Activated naive CD8-positive, alpha-beta T cell treated with anti-CD3 and anti-CD28 coated beads for 36 hours (primary cell): ENCODE results near the gene GATA2. TPM values are rescaled to one million over a fixed set of nuclear protein-coding genes. Genes with fewer than 3 reads are reported as not detected.

Experiments used
- DNase-seq: peaks from one replicate; pipeline ENCODE4 v3.0.0; 2021
- H3K27ac Mint-ChIP-seq: one replicate; pipeline ENCODE4 v1.8.0; 2022; ENCODE audit warnings: mild to moderate bottlenecking, moderate library complexity, mixed read lengths
- H3K27me3 Mint-ChIP-seq: one replicate; pipeline ENCODE4 v1.8.0; 2022; ENCODE audit warnings: mild to moderate bottlenecking, mixed read lengths
- H3K36me3 Mint-ChIP-seq: one replicate; pipeline ENCODE4 v1.8.0; 2021; ENCODE audit warnings: mild to moderate bottlenecking, mixed read lengths
- H3K4me1 Mint-ChIP-seq: one replicate; pipeline ENCODE4 v1.8.0; 2021; ENCODE audit warnings: mixed read lengths
- H3K4me3 Mint-ChIP-seq: one replicate; pipeline ENCODE4 v1.8.0; 2022; ENCODE audit warnings: mild to moderate bottlenecking, moderate library complexity, mixed read lengths
- H3K9me3 Mint-ChIP-seq: one replicate; pipeline ENCODE4 v1.8.0; 2022; ENCODE audit warnings: mixed read lengths
- total RNA-seq, 2 experiments: library from RNA; stranded (reverse); gene quantifications; one replicate each; pipeline ENCODE4 v1.2.3, GENCODE V29; 2021

The GATA2 gene
- total RNA-seq, 2 experiments from 2014 or later = 0.24 TPM; not detected in 1

DNA sequence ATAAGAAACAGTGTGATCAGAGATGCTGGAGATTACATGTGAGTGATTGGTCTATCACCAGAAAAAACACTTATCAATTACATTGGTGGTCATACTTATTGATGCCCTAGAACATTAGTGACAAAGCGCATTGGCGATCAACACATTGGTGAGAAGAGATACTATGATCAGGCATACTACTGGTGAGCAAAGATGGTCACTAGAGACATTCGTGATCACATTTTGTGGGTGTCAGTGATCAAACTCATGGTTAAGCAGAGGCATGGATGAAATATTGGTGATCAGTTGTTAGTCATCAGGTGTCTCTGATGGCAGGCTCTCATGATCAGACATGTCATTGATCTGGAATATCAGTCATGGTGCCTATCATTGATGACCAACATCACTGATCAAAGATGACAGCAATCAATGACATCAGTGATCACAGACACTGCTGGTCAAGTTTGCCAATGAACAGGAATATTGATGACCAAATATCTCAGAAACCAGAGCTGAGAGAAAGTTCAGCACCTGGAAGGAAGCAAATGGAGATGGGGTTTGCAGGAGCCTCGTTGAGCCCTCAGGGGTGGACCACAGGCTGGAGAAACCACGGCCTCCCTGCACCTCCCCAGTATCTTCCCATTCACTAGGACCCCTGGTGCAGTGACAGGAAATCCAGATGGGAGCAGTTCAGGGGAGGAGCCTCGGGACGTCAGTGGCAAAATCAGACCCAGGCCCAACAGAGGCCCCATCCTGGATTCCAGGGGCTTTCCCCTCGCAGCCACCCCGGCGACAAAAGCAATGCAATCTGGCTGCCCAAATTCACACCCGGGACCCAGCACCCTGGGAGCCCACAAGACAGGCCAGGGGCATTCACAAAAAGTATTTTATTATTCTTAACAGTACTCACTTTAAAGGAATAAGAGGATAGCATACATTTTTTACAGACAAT, 14.2 kb downstream of the GATA2 start:
- Mint-ChIP-seq H3K36me3 (no peaks in the 10 kb centered on the region), H3K4me3 (no peak overlapping the region), H3K27ac (no peak overlapping the region), H3K27me3 (peaks cover 40% of the 10 kb centered on the region), H3K4me1 (peaks cover 12% of the 10 kb centered on the region), H3K9me3 (no peaks in the 10 kb centered on the region)
- DNase-seq = no peak

DNA sequence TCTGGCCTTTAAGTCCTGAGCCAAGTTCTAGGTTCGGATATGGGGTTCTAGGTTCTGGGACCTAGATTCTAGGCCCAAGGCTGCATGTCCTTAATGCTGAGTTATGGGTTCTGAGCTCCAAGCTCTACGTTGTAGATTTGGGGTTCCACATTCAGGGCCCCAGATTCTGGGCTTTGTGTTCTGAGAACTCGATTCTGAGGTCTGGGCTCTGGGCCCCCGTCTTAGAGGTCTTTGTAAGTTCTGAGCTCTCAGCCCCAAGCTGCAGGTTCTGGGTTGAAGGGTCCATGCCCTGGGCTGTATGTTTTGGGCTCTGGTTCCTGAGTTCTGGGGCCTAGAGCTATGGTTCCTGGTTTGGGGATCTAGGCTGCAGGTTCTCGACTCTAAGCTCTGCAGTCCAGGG, 16.3 kb downstream of the GATA2 start:
- no peak overlapping the region for H3K27ac Mint-ChIP-seq
- H3K4me1 Mint-ChIP-seq = no peaks in the 10 kb centered on the region
- no peak overlapping the region for H3K4me3 Mint-ChIP-seq
- peaks cover 18% of the 10 kb centered on the region for H3K27me3 Mint-ChIP-seq
- H3K36me3 Mint-ChIP-seq = no peaks in the 10 kb centered on the region
- no peak for DNase-seq
- no peaks in the 10 kb centered on the region for H3K9me3 Mint-ChIP-seq

DNA sequence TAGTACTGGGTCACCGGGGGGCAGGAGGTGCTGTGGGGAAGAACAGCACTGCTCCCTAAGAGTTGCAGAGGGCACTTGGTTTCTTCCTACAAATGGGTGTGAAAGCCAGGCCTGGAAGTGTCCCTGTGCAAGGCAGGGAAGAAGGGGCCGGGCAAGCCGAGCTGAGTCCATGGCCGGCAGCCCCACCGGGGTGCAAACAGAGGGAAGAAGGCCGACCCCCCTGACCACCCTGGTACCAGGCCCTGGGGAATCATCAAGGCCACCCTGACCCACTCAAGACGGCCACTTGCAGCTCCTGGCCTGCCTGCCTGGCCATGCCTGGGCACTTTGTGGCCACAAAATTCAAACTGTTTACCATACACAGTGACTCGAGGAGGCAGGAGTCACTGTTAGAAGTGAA, 17.6 kb downstream of the GATA2 start:
- Mint-ChIP-seq H3K9me3 (no peaks in the 10 kb centered on the region), H3K27me3 (peaks cover 8% of the 10 kb centered on the region), H3K27ac (no peak overlapping the region), H3K4me3 (no peak overlapping the region), H3K36me3 (no peaks in the 10 kb centered on the region), H3K4me1 (no peaks in the 10 kb centered on the region)
- DNase-seq = no peak

DNA sequence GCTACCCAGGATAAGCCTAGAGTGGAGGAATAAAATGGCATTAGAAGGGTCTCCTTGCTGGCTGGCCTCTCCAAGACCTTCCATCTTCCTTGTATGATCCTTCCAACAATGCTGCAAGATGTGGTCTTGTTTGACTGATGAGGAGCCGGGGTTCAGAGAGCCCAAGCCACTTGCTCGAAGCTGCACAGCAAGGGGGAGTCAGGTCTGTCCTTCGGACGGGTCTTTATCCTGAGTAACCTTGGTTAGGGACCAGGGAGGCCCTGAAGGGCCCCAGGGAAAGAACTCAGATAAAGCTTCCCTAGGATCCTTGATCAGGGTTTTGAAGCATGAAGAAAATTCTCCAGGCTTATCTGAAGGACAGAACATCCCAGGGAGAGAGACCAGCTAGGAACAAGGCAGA, 19.3 kb downstream of the GATA2 start:
- Mint-ChIP-seq H3K27ac (no peak overlapping the region), H3K4me1 (peaks cover under 1% of the 10 kb centered on the region), H3K36me3 (no peaks in the 10 kb centered on the region), H3K4me3 (no peak overlapping the region), H3K27me3 (no peaks in the 10 kb centered on the region), H3K9me3 (no peaks in the 10 kb centered on the region)
- no peak for DNase-seq

DNA sequence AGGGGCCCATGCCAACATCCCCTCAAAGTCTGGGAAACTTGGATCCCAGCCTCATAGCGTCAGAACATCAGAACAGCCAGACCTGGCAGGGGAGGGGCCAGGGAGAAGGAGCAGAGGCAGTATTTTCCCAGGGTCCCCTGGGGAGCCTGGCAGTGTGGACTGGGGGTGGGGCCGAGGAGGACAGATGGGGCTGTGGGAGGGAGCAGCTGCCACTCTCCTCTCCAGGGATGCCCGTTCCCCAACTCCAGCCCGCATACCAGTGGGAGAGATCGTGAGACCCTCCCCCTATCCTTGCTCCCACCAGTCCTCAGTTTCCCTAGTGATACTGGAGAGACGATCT, 19.9 kb downstream of the GATA2 start:
- peaks cover 3% of the 10 kb centered on the region for H3K4me1 Mint-ChIP-seq
- no peak overlapping the region for H3K27ac Mint-ChIP-seq
- no peak for DNase-seq
- H3K27me3 Mint-ChIP-seq = no peaks in the 10 kb centered on the region
- no peaks in the 10 kb centered on the region for H3K9me3 Mint-ChIP-seq
- H3K36me3 Mint-ChIP-seq = no peaks in the 10 kb centered on the region
- H3K4me3 Mint-ChIP-seq = no peak overlapping the region

DNA sequence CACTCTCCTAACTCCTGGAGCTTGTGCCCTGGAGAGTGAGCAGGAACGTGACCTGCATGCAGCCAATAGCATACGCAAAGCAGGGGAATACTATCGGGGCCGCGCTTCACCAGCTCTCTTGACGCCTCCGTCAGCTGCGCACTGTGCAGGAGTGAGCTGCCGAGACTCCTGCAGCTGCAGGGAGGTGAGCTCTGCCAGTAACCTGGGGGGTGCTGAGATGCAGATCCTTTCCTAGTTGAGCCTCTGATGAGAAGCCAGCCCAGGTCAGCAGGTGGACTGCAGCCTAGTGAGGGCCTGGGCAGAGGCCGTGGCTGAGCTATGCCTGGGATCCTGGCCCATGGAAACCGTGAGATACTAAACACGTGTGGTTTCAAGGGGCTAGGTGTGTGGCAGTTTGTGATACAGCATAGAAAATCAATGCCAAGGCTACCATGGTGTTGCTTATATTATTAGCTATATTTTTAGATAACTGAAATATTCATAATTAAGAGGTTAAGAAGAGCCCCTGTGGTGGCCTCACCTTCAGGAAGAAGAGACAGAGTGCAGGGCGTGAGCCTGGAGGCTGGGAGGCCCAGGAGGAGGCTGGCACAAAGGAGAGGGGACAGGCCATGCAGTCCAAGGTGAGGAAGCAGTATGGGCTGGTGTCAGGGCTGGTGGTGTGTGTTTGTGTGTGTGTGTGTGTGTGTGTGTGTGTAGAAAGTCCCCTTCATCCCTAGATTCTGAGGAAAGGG, 20.4 kb downstream of the GATA2 start:
- H3K27ac Mint-ChIP-seq = no peak overlapping the region
- H3K36me3 Mint-ChIP-seq = no peaks in the 10 kb centered on the region
- no peaks in the 10 kb centered on the region for H3K9me3 Mint-ChIP-seq
- H3K4me3 Mint-ChIP-seq = no peak overlapping the region
- DNase-seq = no peak
- peaks cover 3% of the 10 kb centered on the region for H3K4me1 Mint-ChIP-seq
- no peaks in the 10 kb centered on the region for H3K27me3 Mint-ChIP-seq

DNA sequence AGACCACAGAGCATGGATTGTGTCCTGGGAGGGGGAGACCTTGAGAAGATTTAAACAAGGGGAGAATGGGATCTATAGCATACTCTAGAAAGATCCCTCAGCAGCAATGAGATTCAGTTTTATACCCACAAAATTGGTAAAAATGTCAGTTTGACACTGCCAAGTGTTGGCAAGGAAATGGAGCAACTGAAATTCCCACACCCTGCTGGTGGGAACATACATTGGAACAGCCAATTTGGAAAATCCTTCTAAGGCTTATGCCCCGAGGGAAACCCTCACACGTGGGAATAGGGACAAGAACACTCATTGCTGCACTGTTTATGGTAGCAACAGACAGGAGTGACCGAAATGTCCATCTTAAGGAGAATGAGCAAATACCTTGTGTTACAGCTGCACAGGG, 21.3 kb downstream of the GATA2 start:
- peaks cover 9% of the 10 kb centered on the region for H3K4me1 Mint-ChIP-seq
- H3K27ac Mint-ChIP-seq = no peak overlapping the region
- H3K9me3 Mint-ChIP-seq = no peaks in the 10 kb centered on the region

DNA sequence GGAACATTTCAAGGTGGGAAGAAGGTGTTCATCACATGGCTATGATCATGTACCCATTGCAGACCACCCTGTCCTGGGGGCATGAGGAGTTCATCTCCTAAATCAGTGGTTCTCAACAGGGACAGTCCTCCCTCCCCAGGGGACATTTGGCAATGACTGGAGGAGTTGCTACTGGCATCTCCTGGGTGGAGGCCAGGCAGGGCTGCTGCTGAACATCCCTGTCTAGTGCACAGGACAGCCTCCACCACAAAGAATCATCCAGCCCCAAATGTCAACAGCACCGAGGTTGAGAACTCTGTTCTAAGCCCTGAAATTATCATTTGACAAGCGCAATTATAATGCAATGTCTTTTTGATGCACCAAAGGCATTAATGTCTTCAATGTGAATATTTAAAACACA, 21.9 kb downstream of the GATA2 start:
- no peaks in the 10 kb centered on the region for H3K36me3 Mint-ChIP-seq
- no peaks in the 10 kb centered on the region for H3K9me3 Mint-ChIP-seq
- H3K27me3 Mint-ChIP-seq = no peaks in the 10 kb centered on the region
- H3K27ac Mint-ChIP-seq = no peak overlapping the region
- H3K4me3 Mint-ChIP-seq = no peak overlapping the region
- DNase-seq = no peak
- H3K4me1 Mint-ChIP-seq = peaks cover 9% of the 10 kb centered on the region

More for the DNA sequence above, 21.3 kb downstream of the GATA2 start:
- no peak for DNase-seq
- H3K36me3 Mint-ChIP-seq = no peaks in the 10 kb centered on the region
- no peak overlapping the region for H3K4me3 Mint-ChIP-seq
- no peaks in the 10 kb centered on the region for H3K27me3 Mint-ChIP-seq

DNA sequence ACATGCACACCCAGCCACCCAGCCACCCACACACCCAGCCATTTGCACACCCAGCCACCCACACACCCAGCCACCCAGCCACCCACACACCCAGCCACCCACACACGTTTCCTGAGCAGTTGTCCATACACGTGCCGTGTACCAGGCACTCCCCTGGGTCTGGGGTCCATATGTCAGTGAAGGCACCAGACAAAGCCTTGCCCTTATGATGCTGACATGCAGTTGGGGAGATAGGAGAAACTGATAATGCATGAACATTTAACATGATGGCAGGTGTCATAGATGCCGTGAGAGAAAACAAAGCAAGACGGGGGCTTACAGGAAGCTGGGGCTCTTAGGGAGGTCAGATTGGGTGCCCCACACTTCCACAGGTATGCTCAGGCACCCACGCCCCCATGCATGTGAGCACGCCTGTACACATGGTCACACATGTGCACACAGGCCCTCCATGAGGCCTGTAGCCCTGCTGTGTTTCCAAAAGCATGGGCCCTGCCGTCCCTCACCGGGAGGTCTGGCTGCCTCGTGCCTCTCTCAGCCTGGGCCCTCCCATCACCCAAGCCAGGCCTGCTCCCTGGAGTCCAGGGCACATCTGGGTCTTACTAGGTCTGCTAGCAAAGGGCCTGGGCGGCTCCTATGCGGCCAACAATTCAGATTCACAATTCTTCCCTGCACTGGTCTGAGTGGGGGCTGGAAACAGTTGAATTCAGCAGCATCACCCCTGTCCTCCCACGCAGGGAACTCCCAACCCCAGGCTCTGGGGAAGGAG, 22.7 kb downstream of the GATA2 start:
- Mint-ChIP-seq H3K36me3 (no peaks in the 10 kb centered on the region), H3K4me3 (no peak overlapping the region), H3K4me1 (peaks cover 9% of the 10 kb centered on the region), H3K27ac (no peak overlapping the region), H3K9me3 (no peaks in the 10 kb centered on the region), H3K27me3 (no peaks in the 10 kb centered on the region)
- no peak for DNase-seq

DNA sequence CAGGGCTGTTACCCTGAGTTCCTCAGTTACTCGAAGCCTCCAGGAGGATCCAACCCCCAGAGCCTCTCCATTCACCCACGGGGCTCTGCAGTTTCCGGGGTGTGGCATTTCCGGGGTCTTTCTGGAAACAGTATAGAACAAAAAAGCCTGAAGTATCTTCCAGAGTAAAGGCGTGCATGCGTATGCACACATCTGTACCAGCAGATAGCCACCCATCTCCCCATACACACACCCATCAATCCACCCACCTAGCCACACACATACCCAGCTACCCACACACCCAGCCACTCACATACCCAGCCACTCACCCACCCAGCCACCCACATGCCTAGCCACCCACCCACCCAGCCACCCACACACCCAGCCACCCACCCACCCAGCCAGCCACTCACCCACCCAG, 23.4 kb downstream of the GATA2 start:
- Mint-ChIP-seq H3K9me3 (no peaks in the 10 kb centered on the region), H3K4me3 (no peak overlapping the region), H3K27ac (no peak overlapping the region), H3K4me1 (peaks cover 9% of the 10 kb centered on the region), H3K36me3 (no peaks in the 10 kb centered on the region), H3K27me3 (no peaks in the 10 kb centered on the region)
- no peak for DNase-seq

DNA sequence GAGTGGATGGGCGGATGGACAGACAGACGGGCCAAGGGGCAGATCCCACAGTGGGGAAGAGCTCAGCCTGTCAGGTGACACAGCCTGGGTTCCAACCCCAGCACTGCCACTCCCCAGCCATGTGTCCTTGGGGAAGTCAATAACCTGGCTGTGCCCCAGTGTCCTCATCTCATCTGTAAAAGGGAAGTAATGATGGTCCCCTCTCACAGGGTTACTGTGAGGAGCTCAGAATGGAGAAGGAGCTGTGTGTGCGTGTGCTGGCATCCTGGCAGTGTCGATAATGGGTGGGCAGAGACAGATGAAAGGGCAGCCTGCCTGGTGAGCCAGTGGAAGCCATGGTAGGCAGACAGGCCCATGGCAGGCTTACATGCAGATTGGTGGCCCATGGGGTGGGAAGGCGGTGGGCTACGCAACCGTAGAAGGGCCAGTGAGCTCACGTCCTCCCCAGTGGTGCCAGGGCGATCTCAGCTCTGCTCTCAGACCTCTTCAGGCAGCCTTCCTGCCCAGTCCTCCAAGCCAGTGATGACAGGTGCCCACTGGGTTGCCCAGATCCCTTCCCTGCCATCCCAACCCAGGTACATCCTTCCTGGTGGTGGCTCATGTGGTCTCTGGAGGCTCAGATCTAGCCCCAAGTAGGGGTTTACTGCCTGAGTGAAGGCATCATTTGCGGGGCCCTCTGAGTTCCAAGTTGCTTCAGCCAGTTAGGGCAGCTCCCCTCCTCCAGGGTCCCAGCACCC, 24.0 kb downstream of the GATA2 start:
- no peak overlapping the region for H3K4me3 Mint-ChIP-seq

DNA sequence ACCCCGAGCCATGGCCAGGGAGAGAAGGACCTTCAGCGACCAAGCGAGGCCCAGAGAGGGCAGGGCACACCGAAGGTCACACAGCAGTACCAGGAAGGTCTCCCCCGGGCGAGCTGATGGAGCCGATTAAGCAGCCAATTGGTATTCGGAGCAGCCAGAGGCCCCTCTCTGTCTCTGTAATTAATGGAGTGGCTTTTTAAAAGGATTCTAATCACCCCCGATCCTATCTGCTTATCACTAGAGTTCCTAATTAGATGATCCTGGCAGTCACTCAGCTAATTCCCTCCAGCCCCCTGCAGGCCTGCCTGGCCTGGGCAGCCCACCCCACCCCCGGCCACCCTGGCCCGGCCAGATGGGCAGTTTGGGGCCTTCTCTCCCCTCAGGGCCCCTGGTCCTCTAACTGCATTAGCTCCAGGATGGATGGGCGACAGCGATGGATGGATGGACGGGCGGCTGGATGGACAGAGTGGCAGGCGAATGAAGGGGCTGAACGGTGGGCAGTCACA, 24.7 kb downstream of the GATA2 start:
- no peaks in the 10 kb centered on the region for H3K36me3 Mint-ChIP-seq
- DNase-seq = no peak
- no peak overlapping the region for H3K4me3 Mint-ChIP-seq
- peaks cover 9% of the 10 kb centered on the region for H3K4me1 Mint-ChIP-seq
- H3K27me3 Mint-ChIP-seq = no peaks in the 10 kb centered on the region
- H3K9me3 Mint-ChIP-seq = no peaks in the 10 kb centered on the region
- no peak overlapping the region for H3K27ac Mint-ChIP-seq

More for the DNA sequence above, 24.0 kb downstream of the GATA2 start:
- no peak for DNase-seq
- H3K27ac Mint-ChIP-seq = no peak overlapping the region
- H3K27me3 Mint-ChIP-seq = no peaks in the 10 kb centered on the region
- H3K9me3 Mint-ChIP-seq = no peaks in the 10 kb centered on the region
- H3K36me3 Mint-ChIP-seq = no peaks in the 10 kb centered on the region
- peaks cover 9% of the 10 kb centered on the region for H3K4me1 Mint-ChIP-seq

DNA sequence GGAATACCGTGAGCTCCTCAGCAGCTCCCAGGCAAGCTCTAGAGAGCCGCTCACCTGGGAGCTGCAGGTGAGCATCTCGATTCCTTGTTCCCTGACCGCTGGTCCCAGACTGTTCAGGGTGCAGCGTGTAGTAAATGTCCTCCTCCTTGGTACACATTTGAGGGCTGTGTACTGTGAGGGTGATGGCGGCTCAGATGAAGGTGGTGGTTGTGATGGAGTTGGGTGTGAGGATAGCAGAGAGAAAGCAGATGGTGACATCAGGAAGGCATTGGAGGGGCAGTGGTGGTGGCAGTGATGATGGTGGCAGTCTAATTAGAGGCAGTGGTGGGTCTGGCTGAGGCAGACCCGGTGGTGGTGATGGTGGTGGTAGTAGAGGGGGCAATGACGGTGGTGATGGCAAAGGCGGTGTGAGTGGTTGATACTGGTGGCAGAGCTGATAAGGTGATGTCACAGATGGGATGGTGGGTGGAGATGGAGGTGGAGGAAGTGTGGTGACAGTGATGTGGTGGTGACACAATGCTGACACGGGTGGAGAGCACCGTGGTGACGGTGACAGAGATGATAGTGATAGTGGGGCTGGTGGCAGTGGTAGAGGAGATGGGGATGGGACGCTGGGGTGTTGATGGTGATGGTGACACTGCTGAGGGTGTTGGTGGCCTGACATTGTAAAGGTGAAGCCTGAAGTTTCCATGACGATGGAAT, 26.0 kb downstream of the GATA2 start, which contains the start of gene DNAJB8:
DNAJB8 (minus strand) TSS at position 51 of the 702 bp plus-strand sequence. CDS start 3,645 bp downstream, outside the sequence.
- no peaks in the 10 kb centered on the region for H3K36me3 Mint-ChIP-seq
- no peaks in the 10 kb centered on the region for H3K27me3 Mint-ChIP-seq
- H3K9me3 Mint-ChIP-seq = no peaks in the 10 kb centered on the region
- peaks cover 9% of the 10 kb centered on the region for H3K4me1 Mint-ChIP-seq
- no peak within 1 kb of the TSS for H3K27ac Mint-ChIP-seq
- H3K4me3 Mint-ChIP-seq = no peak within 1 kb of the TSS
- DNase-seq = no peak

DNA sequence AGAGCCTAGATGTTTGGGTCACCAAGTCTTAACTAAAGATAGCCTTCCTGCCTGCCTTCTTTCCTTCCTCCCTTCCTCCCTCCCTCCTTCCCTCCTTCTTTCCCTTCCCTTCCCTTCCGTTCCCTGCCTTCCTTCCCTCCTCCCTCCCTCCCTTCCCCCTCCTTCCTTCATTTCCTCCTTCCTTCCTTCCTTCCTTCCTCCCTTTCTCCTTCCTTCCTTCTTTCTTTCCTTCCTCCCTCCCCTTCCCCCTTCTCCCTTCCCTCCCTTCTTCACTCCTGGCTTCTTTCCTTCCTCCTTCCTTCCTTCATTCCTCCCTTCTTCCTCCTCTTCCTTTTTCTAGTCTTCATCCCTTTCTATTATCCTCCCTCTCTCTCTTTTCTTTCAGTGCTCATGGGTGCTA, 28.3 kb downstream of the GATA2 start:
- H3K9me3 Mint-ChIP-seq = no peaks in the 10 kb centered on the region
- H3K4me3 Mint-ChIP-seq = no peak overlapping the region
- H3K27me3 Mint-ChIP-seq = no peaks in the 10 kb centered on the region
- no peaks in the 10 kb centered on the region for H3K36me3 Mint-ChIP-seq
- DNase-seq = no peak
- peaks cover 9% of the 10 kb centered on the region for H3K4me1 Mint-ChIP-seq
- no peak overlapping the region for H3K27ac Mint-ChIP-seq
